HepG2 (cell line): Measurements from ENCODE around the gene TMEM132D. TPM values are rescaled to one million over a fixed set of nuclear protein-coding genes. Genes with fewer than 3 reads are reported as not detected.

Source experiments
- ATAC-seq: fragments of 200-7000 bp; cut with Tn5 transposase; 3 replicates; pipeline ENCODE4 v1.9.1; 2020; ENCODE audit warnings: mild to moderate bottlenecking, moderate library complexity
- BruUV-seq: library from RNA; stranded (reverse); fragments of 400-500 nt; replicated peaks from 2 replicates; lab custom pipeline; 2021; lab: Mats Ljungman, UMichigan
- CTCF ChIA-PET: fragments of 300-600 bp; formaldehyde crosslinking; extraction: SDS; loops from one replicate; lab custom pipeline; 2021; ENCODE audit warnings: low total read pairs, inconsistent platforms, low intra/inter-chr PET ratio; lab: Yijun Ruan, JAX
- POLR2A ChIA-PET: fragments of 350-600 bp; sonication (Branson Sonifier 250); formaldehyde crosslinking; loops from one replicate; lab custom pipeline; 2020; ENCODE audit warnings: antibody characterized with exemption, inconsistent platforms; lab: Yijun Ruan, JAX
- DNase-seq: peaks from one replicate; pipeline ENCODE4 v3.0.0-alpha.2; 2015; ENCODE audit warnings: low spot score
- FAIRE-seq: peaks from 3 replicates; lab custom pipeline; 2011; peaks lifted over from hg19 to GRCh38; lab: Jason Lieb, UNC
- H2AFZ ChIP-seq: one replicate; pipeline ENCODE4 v1.6.1; 2011; ENCODE audit warnings: low read length, inconsistent platforms
- H3K27ac ChIP-seq: fragments of 300-600 bp; 3 replicates; pipeline ENCODE4 v1.8.0; 2011; ENCODE audit warnings: mixed run types, mild to moderate bottlenecking, mixed read lengths, low read length, inconsistent platforms; ENCODE audit not compliant: insufficient read depth; ENCODE audit errors: extremely low read length
- H3K27me3 ChIP-seq, 2 experiments: fragments of 200-600 bp in 1 of 2; 2 replicates in 1 of 2; 3 replicates in 1 of 2; pipeline versions ENCODE4 v1.6.0 to v1.8.0; 2011; ENCODE audit warnings: low read length in 2 of 2, mild to moderate bottlenecking in 2 of 2, moderate library complexity in 2 of 2, inconsistent platforms in 1 of 2; ENCODE audit not compliant: insufficient read depth in 2 of 2, control insufficient read depth in 1 of 2
- H3K36me3 ChIP-seq, 2 experiments: fragments of 200-600 bp in 1 of 2; replicated peaks in 1 of 2; 2 replicates in 1 of 2; 3 replicates in 1 of 2; pipeline versions ENCODE4 v1.5.1 to v1.8.0; 2011; ENCODE audit warnings: low read length in 2 of 2, inconsistent platforms in 1 of 2; ENCODE audit not compliant: insufficient read depth in 2 of 2, control insufficient read depth in 1 of 2
- H3K4me1 ChIP-seq: 2 replicates; pipeline ENCODE4 v1.5.1; 2012; ENCODE audit warnings: low read length, inconsistent platforms; ENCODE audit not compliant: insufficient read depth
- H3K4me2 ChIP-seq: 2 replicates; pipeline ENCODE4 v1.6.0; 2011; ENCODE audit warnings: low read depth, low read length, inconsistent platforms
- H3K4me3 ChIP-seq, 3 experiments: fragments of 200-600 bp in 1 of 3; sonication (generic), shearing (Covaris generic) in 1 of 3; replicated peaks in 1 of 3; 2 replicates each; pipeline ENCODE4 v1.5.1; 2011 to 2016; ENCODE audit warnings: low read length in 3 of 3, inconsistent platforms in 2 of 3, low read depth in 2 of 3, mild to moderate bottlenecking in 2 of 3, control low read depth in 1 of 3, mixed read lengths in 1 of 3; ENCODE audit not compliant: insufficient read depth in 1 of 3
- H3K79me2 ChIP-seq: one replicate; pipeline ENCODE4 v1.6.1; 2011; ENCODE audit warnings: low read length, inconsistent platforms; ENCODE audit not compliant: insufficient read depth
- H3K9ac ChIP-seq: 2 replicates; pipeline ENCODE4 v1.6.0; 2011; ENCODE audit warnings: mild to moderate bottlenecking, low read depth, low read length, inconsistent platforms; ENCODE audit not compliant: insufficient read depth
- H3K9me3 ChIP-seq: 2 replicates; pipeline ENCODE4 v1.5.1; 2012; ENCODE audit warnings: mild to moderate bottlenecking, low read length
- H4K20me1 ChIP-seq: 2 replicates; pipeline ENCODE4 v1.6.0; 2011; ENCODE audit warnings: inconsistent platforms, mild to moderate bottlenecking, low read length, moderate library complexity; ENCODE audit not compliant: insufficient read depth
- GATAD2A ChIP-seq: IDR thresholded peaks from 2 replicates; pipeline ENCODE4 v1.6.1; 2016
- HBP1 ChIP-seq: IDR thresholded peaks from 2 replicates; pipeline ENCODE4 v1.6.1; 2016; ENCODE audit warnings: low read depth, control low read depth
- KLF15 ChIP-seq: sonication (generic); formaldehyde crosslinking; IDR thresholded peaks from 2 replicates; pipeline ENCODE4 v1.8.1; 2023; ENCODE audit warnings: borderline replicate concordance, mild to moderate bottlenecking, inconsistent platforms, missing genetic modification reagents, mixed read lengths
- KLF6 ChIP-seq: IDR thresholded peaks from 2 replicates; pipeline ENCODE4 v1.8.0; 2016; ENCODE audit warnings: missing biosample characterization, missing genetic modification reagents
- POGZ ChIP-seq: sonication (generic); formaldehyde crosslinking; IDR thresholded peaks from 2 replicates; pipeline ENCODE4 v1.4.0; 2020; ENCODE audit warnings: mild to moderate bottlenecking, missing genetic modification reagents
- STAT6 ChIP-seq: sonication (generic); formaldehyde crosslinking; IDR thresholded peaks from 2 replicates; pipeline ENCODE4 v1.4.0; 2020; ENCODE audit warnings: missing genetic modification reagents, mild to moderate bottlenecking, borderline replicate concordance
- TSC22D2 ChIP-seq: sonication (generic); formaldehyde crosslinking; IDR thresholded peaks from 2 replicates; pipeline ENCODE4 v1.5.1; 2020; ENCODE audit warnings: missing genetic modification reagents, mild to moderate bottlenecking, borderline replicate concordance
- ZNF660 ChIP-seq: sonication (generic); formaldehyde crosslinking; IDR thresholded peaks from 2 replicates; pipeline ENCODE4 v1.5.1; 2020; ENCODE audit warnings: mild to moderate bottlenecking, low read depth, missing genetic modification reagents, borderline replicate concordance
- WGBS: methylation state at CpG from one replicate; pipeline ENCODE4 v1.1.6; 2017; ENCODE audit warnings: low lambda C conversion rate; 5-methylcytosine and 5-hydroxymethylcytosine counted together
- in situ Hi-C: cut with HindIII; loops from 2 replicates; pipeline ENCODE4 v1.10.0; 2017; ENCODE audit warnings: low pct_unique_long_range_greater_than_20kb; ENCODE audit not compliant: extremely low pct_ligation_motif_present
- intact Hi-C: fragments of 100-400 bp; cut with micrococcal nuclease; formaldehyde crosslinking; loops from one replicate; pipeline ENCODE4 v1.10.0; 2022; ENCODE audit not compliant: unreplicated experiment
- polyA plus RNA-seq, 8 experiments: library from polyadenylated mRNA; depleted of rRNA in 3 of 8; stranded (reverse) in 7 of 8; unstranded in 1 of 8; fragments of >200 nt; fragmentation: Illumina TruSeq in 4 of 8; extraction: Trizol in 4 of 8; gene quantifications; 2 replicates each; pipeline versions ENCODE4 v1.2.1 to v1.2.3, GENCODE V29; 2011 to 2016; ENCODE audit warnings: low read depth in 4 of 8, missing spikeins in 1 of 8, mixed read lengths in 1 of 8; ENCODE audit not compliant: insufficient read depth in 1 of 8
- total RNA-seq, 5 experiments: library from RNA; depleted of rRNA; stranded (reverse); fragments of >200 nt; fragmentation: Illumina TruSeq; extraction: Trizol; gene quantifications; 2 replicates each; pipeline ENCODE4 v1.2.3, GENCODE V29; 2016; ENCODE audit warnings: low read depth in 1 of 5

The TMEM132D gene
- total and polyA plus RNA-seq, 2 of the 13 experiments (the other 11 are each of a cell fraction or from before 2014, with no cell fraction given), result not detected

DNA sequence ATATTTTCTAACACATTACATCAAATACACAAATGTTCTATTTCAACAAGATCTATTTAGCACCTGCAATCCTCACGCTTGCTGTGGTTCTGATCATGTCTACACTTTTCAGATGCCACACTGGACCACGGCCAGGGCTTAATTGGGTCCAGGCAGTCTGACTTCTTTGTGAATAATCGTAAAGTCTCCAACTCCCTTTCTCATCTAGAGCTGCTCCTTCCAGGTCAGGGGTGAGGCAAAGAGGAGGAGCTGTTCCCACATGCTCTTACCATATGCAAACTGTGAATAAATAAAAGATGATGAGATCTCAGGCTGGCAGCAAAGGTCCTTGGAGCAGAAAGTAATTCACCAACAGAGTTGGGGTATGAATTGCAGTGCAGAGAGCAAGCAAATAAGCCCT, 733.9 kb downstream of the TMEM132D start:
- CTCF ChIA-PET, result no interaction called here
- in situ Hi-C loops (no loop called here), intact Hi-C loops (no loop called here)
- Histone ChIP-seq H3K27ac (no peak overlapping the region), H3K4me3 (no peak overlapping the region), H3K79me2 (no peaks in the 10 kb centered on the region), H4K20me1 (no peaks in the 10 kb centered on the region), H3K27me3 (no peaks in the 10 kb centered on the region), H3K9ac (no peak overlapping the region), H2AFZ (no peak overlapping the region), H3K4me1 (no peaks in the 10 kb centered on the region), H3K9me3 (no peaks in the 10 kb centered on the region), H3K36me3 (no peaks in the 10 kb centered on the region), H3K4me2 (no peak overlapping the region)
- FAIRE-seq, result no peak
- 3% methylated on average over 3 of the region's 3 CpGs for WGBS
- no peak for ATAC-seq
- BruUV-seq, result no TSS peak
- no peak for TF ChIP-seq POGZ (CRISPR knock-in tag)
- no peak for TF ChIP-seq KLF15 (CRISPR knock-in tag)
- no peak for TF ChIP-seq STAT6 (CRISPR knock-in tag)
- TF ChIP-seq ZNF660 (CRISPR knock-in tag), result no peak
- TF ChIP-seq TSC22D2 (CRISPR knock-in tag), result no peak
- no peak for TF ChIP-seq GATAD2A (CRISPR knock-in tag)
- POLR2A ChIA-PET, result no interaction called here
- no peak for DNase-seq

DNA sequence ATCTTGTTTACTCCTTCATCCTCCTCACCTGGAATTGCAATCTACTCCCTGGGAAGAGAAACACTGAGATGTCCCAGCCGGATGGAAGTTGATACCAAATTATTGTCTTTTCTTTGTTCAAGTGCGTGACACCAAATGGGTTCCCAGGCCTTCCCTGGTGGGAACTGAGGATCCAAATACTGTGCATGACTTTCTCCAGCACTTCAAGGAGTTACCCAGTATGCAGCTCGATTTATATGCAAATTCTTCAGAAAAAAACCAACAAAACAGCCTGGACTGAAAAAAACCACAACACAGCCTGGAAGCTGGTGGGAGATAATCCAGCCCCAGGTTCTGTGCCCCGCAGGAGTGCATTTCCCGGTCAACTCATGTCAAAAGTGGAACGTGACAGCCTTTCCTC, 740.0 kb downstream of the TMEM132D start:
- Histone ChIP-seq H3K36me3 (no peaks in the 10 kb centered on the region), H3K9ac (no peak overlapping the region), H3K27me3 (no peaks in the 10 kb centered on the region), H3K4me2 (no peak overlapping the region), H2AFZ (no peak overlapping the region), H4K20me1 (no peaks in the 10 kb centered on the region), H3K79me2 (no peaks in the 10 kb centered on the region), H3K9me3 (no peaks in the 10 kb centered on the region), H3K4me1 (no peaks in the 10 kb centered on the region)
- POLR2A ChIA-PET, result no interaction called here
- DNase-seq (no peak), ATAC-seq (no peak)
- CTCF ChIA-PET, result no interaction called here
- in situ Hi-C loops (no loop called here), intact Hi-C loops (no loop called here)
- BruUV-seq, result no TSS peak
- no peak for TF ChIP-seq KLF6 (CRISPR knock-in tag)
- no peak for TF ChIP-seq HBP1 (CRISPR knock-in tag)
- TF ChIP-seq, all 625 proteins: peak for 0
- Histone ChIP-seq H3K27ac (no peak overlapping the region), H3K4me3 (no peak overlapping the region)
- no peak for FAIRE-seq
- 4% methylated on average over 6 of the region's 6 CpGs for WGBS
